H1 (cell line): ENCODE measurements around the gene ZNF260. TPM values are rescaled to one million over a fixed set of nuclear protein-coding genes. Genes with fewer than 3 reads are reported as not detected.

Experiments used
- CTCF ChIA-PET: fragments of 300-600 bp; sonication (Branson Sonifier 250); formaldehyde crosslinking; loops from one replicate; lab custom pipeline; 2021; ENCODE audit not compliant: partially characterized antibody; lab: Charles Lee
- POLR2A ChIA-PET: fragments of 300-600 bp; sonication (Branson Sonifier 250); formaldehyde crosslinking; loops from one replicate; lab custom pipeline; 2021; ENCODE audit warnings: inconsistent platforms; ENCODE audit not compliant: partially characterized antibody; lab: Charles Lee
- DNase-seq, 2 experiments: peaks; one replicate each; pipeline versions ENCODE4 v3.0.0 to v3.0.0-alpha.2; 2010 to 2022; ENCODE audit warnings: low spot score in 2 of 2, low read depth in 1 of 2, mixed read lengths in 1 of 2
- FAIRE-seq: peaks from 2 replicates; lab custom pipeline; 2011; peaks lifted over from hg19 to GRCh38; lab: Jason Lieb, UNC
- H2AFZ ChIP-seq: 2 replicates; pipeline ENCODE4 v1.8.1; 2012; ENCODE audit warnings: low read length, inconsistent platforms
- H2AK5ac ChIP-seq: 2 replicates; pipeline ENCODE4 v1.6.1; 2013; ENCODE audit warnings: low read depth, low read length
- H2BK120ac ChIP-seq: replicated peaks from 2 replicates; pipeline ENCODE3; 2013; ENCODE audit warnings: low read depth, low read length, inconsistent platforms
- H2BK12ac ChIP-seq: 2 replicates; pipeline ENCODE4 v1.6.1; 2013; ENCODE audit warnings: low read depth, low read length
- H2BK15ac ChIP-seq: 2 replicates; pipeline ENCODE4 v1.6.1; 2013; ENCODE audit warnings: low read length
- H2BK20ac ChIP-seq: 2 replicates; pipeline ENCODE4 v1.6.1; 2013; ENCODE audit warnings: low read length
- H2BK5ac ChIP-seq: 2 replicates; pipeline ENCODE4 v1.6.1; 2013; ENCODE audit warnings: low read depth, low read length
- H3K14ac ChIP-seq: 2 replicates; pipeline ENCODE4 v1.6.1; 2013; ENCODE audit warnings: inconsistent platforms; ENCODE audit not compliant: insufficient read length
- H3K18ac ChIP-seq: 2 replicates; pipeline ENCODE4 v1.6.1; 2013; ENCODE audit warnings: low read length; ENCODE audit errors: extremely low read depth
- H3K23ac ChIP-seq: 2 replicates; pipeline ENCODE4 v1.6.1; 2013; ENCODE audit warnings: inconsistent platforms; ENCODE audit not compliant: insufficient read length
- H3K23me2 ChIP-seq: 2 replicates; pipeline ENCODE4 v1.6.1; 2013; ENCODE audit warnings: low read depth, low read length
- H3K27ac ChIP-seq: 2 replicates; pipeline ENCODE4 v1.6.1; 2011; ENCODE audit warnings: low read depth, low read length, inconsistent platforms
- H3K27me3 ChIP-seq, 4 experiments: replicated peaks in 1 of 4; 1 replicate in 1 of 4; 2 replicates in 3 of 4; pipeline versions ENCODE4 v1.6.1 to v1.8.1; 2011 to 2013; ENCODE audit warnings: low read length in 3 of 4, mild to moderate bottlenecking in 3 of 4, inconsistent platforms in 2 of 4, mixed read lengths in 2 of 4, moderate library complexity in 1 of 4; ENCODE audit not compliant: control insufficient read depth in 3 of 4, insufficient read depth in 3 of 4; ENCODE audit errors: extremely low read depth in 1 of 4
- H3K36me3 ChIP-seq, 4 experiments: 2 replicates each; pipeline versions ENCODE4 v1.6.1 to v1.8.1; 2011 to 2013; ENCODE audit warnings: mild to moderate bottlenecking in 4 of 4, low read length in 3 of 4, moderate library complexity in 2 of 4, control low read depth in 1 of 4, inconsistent platforms in 1 of 4; ENCODE audit not compliant: insufficient read depth in 4 of 4, control insufficient read depth in 2 of 4
- H3K4ac ChIP-seq: replicated peaks from 2 replicates; pipeline ENCODE3; 2013; ENCODE audit warnings: low read length, low read depth, mixed read lengths, inconsistent platforms; ENCODE audit not compliant: insufficient read length
- H3K4me1 ChIP-seq, 4 experiments: replicated peaks in 1 of 4; 1 replicate in 1 of 4; 2 replicates in 3 of 4; pipeline versions ENCODE4 v1.6.1 to v1.8.1; 2011 to 2013; ENCODE audit warnings: low read length in 3 of 4, inconsistent platforms in 2 of 4, mixed read lengths in 1 of 4; ENCODE audit not compliant: insufficient read depth in 4 of 4, control insufficient read depth in 3 of 4
- H3K4me2 ChIP-seq, 2 experiments: 2 replicates each; pipeline versions ENCODE4 v1.6.1 to v1.8.1; 2011 to 2013; ENCODE audit warnings: low read depth in 2 of 2, low read length in 2 of 2, control low read depth in 1 of 2, inconsistent platforms in 1 of 2, mild to moderate bottlenecking in 1 of 2; ENCODE audit not compliant: insufficient read depth in 1 of 2
- H3K4me3 ChIP-seq, 4 experiments: fragments of 200-600, 300-600 bp in 1 of 4; sonication (generic), shearing (Covaris generic), sonication (Bioruptor Twin) in 1 of 4; 2 replicates each; pipeline versions ENCODE4 v1.5.1 to v1.8.1; 2011 to 2016; ENCODE audit warnings: low read length in 4 of 4, low read depth in 3 of 4, control low read depth in 2 of 4, inconsistent platforms in 2 of 4, mild to moderate bottlenecking in 2 of 4, mixed read lengths in 1 of 4, moderate library complexity in 1 of 4; ENCODE audit not compliant: insufficient read depth in 2 of 4; ENCODE audit errors: extremely low read depth in 1 of 4
- H3K56ac ChIP-seq: replicated peaks from 2 replicates; pipeline ENCODE3; 2013; ENCODE audit warnings: low read depth, mild to moderate bottlenecking, mixed read lengths, low read length, inconsistent platforms; ENCODE audit not compliant: insufficient read length
- H3K79me1 ChIP-seq: 2 replicates; pipeline ENCODE4 v1.6.1; 2013; ENCODE audit warnings: low read depth, low read length, control low read depth
- H3K79me2 ChIP-seq, 2 experiments: 2 replicates each; pipeline versions ENCODE4 v1.6.1 to v1.8.1; 2012 to 2013; ENCODE audit warnings: low read length in 2 of 2, mild to moderate bottlenecking in 2 of 2, inconsistent platforms in 1 of 2; ENCODE audit not compliant: insufficient read depth in 2 of 2, control insufficient read depth in 1 of 2
- H3K9ac ChIP-seq, 4 experiments: replicated peaks in 1 of 4; 1 replicate in 1 of 4; 2 replicates in 3 of 4; pipeline versions ENCODE4 v1.6.1 to v1.8.1; 2011 to 2013; ENCODE audit warnings: low read depth in 3 of 4, low read length in 3 of 4, control low read depth in 2 of 4, mild to moderate bottlenecking in 2 of 4, moderate library complexity in 2 of 4, inconsistent platforms in 1 of 4; ENCODE audit errors: extremely low read depth in 1 of 4
- H3K9me3 ChIP-seq, 2 experiments: 2 replicates each; pipeline versions ENCODE4 v1.6.1 to v1.8.1; 2012 to 2013; ENCODE audit warnings: mild to moderate bottlenecking in 2 of 2, moderate library complexity in 2 of 2, control low read depth in 1 of 2, inconsistent platforms in 1 of 2, low read depth in 1 of 2, low read length in 1 of 2, mixed read lengths in 1 of 2; ENCODE audit not compliant: insufficient read depth in 2 of 2
- H4K20me1 ChIP-seq, 2 experiments: replicated peaks in 1 of 2; 2 replicates each; pipeline versions ENCODE3 to v1.8.1; 2011 to 2013; ENCODE audit warnings: inconsistent platforms in 2 of 2, low read length in 2 of 2, mild to moderate bottlenecking in 1 of 2; ENCODE audit not compliant: insufficient read depth in 2 of 2, control insufficient read depth in 1 of 2
- H4K5ac ChIP-seq: 2 replicates; pipeline ENCODE4 v1.6.1; 2013; ENCODE audit warnings: low read length, low read depth, mixed read lengths, inconsistent platforms; ENCODE audit not compliant: insufficient read length
- H4K8ac ChIP-seq: 2 replicates; pipeline ENCODE4 v1.8.0; 2013; ENCODE audit warnings: mild to moderate bottlenecking, moderate library complexity, low read length, inconsistent platforms; ENCODE audit not compliant: insufficient read depth; ENCODE audit errors: extremely low read depth
- H4K91ac ChIP-seq: replicated peaks from 2 replicates; pipeline ENCODE3; 2013; ENCODE audit warnings: low read length, mixed read lengths, inconsistent platforms; ENCODE audit not compliant: insufficient read length
- WGBS, 2 experiments: shearing (Covaris generic) in 1 of 2; methylation state at CpG; one replicate each; pipeline versions ENCODE4 v1.1.6 to v1.1.7; 2013 to 2015; ENCODE audit warnings: low lambda C conversion rate in 2 of 2, mixed read lengths in 2 of 2, inconsistent platforms in 1 of 2, low coverage in 1 of 2, missing lambda C conversion rate in 1 of 2; ENCODE audit not compliant: insufficient replicate concordance in 2 of 2, insufficient coverage in 1 of 2, insufficient read length in 1 of 2; ENCODE audit errors: extremely low coverage in 1 of 2, missing lambda C conversion rate in 1 of 2; 5-methylcytosine and 5-hydroxymethylcytosine counted together
- polyA plus RNA-seq, 7 experiments: library from polyadenylated mRNA; depleted of rRNA in 3 of 7; stranded (reverse) in 5 of 7; unstranded in 2 of 7; fragments of >200 nt in 5 of 7; fragments of 200-250 nt in 2 of 7; gene quantifications; 1 replicate in 5 of 7; 2 replicates in 1 of 7; 4 replicates in 1 of 7; pipeline versions ENCODE4 v1.2.1 to v1.2.3, GENCODE V29; 2011 to 2013; ENCODE audit warnings: missing spikeins in 2 of 7, mixed read lengths in 2 of 7
- total RNA-seq: library from RNA; stranded (reverse); fragmentation: NEBNext Ultra II Directional; extraction: Animal tissue kit (Norgen Biotek cat#: 25700); gene quantifications from 2 replicates; pipeline ENCODE4 v1.2.1, GENCODE V29; 2021

Gene ZNF260
- total and polyA plus RNA-seq, 2 of the 8 experiments (the other 6 are each of a cell fraction or from before 2014, with no cell fraction given), result 5.5 to 30.7 TPM

DNA sequence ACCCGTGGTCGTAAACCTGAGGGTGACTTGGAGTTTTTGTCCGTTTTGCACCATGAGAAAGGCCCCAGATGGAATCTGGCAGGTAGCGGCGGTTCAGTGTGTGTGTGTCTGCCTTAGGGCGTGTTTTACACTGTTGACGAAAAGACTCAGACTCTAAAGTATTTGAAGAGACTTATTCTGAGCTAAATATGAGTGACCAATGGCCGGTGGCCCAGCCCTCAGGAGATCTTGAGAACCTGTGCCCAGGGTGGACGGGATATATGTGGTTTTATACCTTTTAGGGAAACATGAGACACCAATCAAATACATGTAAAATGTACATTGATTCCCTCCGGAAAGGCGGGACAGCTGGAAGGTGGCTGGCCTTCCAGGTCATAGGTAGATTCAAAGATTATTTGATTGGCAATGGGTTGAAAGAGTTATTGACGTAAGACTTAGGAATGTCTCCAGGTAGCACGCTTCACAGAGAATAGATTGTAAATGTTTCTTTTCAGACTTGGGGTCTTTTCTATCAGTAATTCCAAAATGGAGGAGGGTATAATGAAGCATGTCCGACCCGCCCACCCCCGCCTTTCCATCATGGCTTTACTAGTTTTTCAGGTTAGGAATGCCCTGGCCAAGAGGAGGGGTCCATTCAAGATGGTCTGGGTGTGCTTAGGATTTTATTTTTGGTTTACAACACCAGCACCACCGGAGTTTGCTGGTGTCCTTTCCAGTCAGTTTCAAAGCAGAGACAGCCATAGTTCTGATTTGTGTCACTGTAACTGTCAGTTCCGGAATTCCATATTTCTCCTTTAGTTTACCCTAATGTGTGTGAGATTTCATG, 46.0 kb upstream of the ZNF260 start:
- Histone ChIP-seq H4K91ac (no peak overlapping the region), H2BK20ac (no peak overlapping the region), H3K23ac (no peak overlapping the region), H3K79me2 (peaks cover 0 to 55% of the 10 kb centered on the region in 2 experiments; a peak in 2 of 4 replicates), H3K4ac (no peak overlapping the region), H3K14ac (no peak overlapping the region), H2BK12ac (no peak overlapping the region), H3K36me3 (peaks cover 0 to 19% (median 3%) of the 10 kb centered on the region in 4 experiments; a peak in 4 of 8 replicates), H3K4me2 (peak overlapping the region; percentile 85 to 95), H3K27ac (peak overlapping the region; percentile 41; the same call in 1 of the 2 replicates), H3K9me3 (no peaks in the 10 kb centered on the region), H2AK5ac (no peak overlapping the region), H3K79me1 (peaks cover 3% of the 10 kb centered on the region), H3K23me2 (peaks cover 8% of the 10 kb centered on the region), H4K20me1 (peaks cover 0 to 4% of the 10 kb centered on the region in 2 experiments), H2BK5ac (0 out of 2 replicates have a peak overlapping the region, but pooled peaks have one; percentile 64), H3K18ac (no peak overlapping the region), H2AFZ (peak overlapping the region; percentile 19; the same call in 1 of the 2 replicates), H3K4me1 (peaks cover 0 to 4% (median 0%) of the 10 kb centered on the region in 4 experiments; a peak in 2 of 7 replicates), H2BK15ac (no peak overlapping the region), H3K27me3 (no peaks in the 10 kb centered on the region), H3K9ac (peak overlapping the region; percentile 68 to 96 (median 78)), H3K4me3 (peak overlapping the region; percentile 93 to 100 (median 96)), H4K8ac (0 out of 2 replicates have a peak overlapping the region, but pooled peaks have one; percentile 43), H4K5ac (no peak overlapping the region), H2BK120ac (no peak overlapping the region), H3K56ac (peak overlapping the region; percentile 5)
- WGBS, 2 experiments, result 32% methylated on average over 15 of the region's 18 CpGs; no CpG with 5 or more reads in 1 of the 2 experiments
- ChIA-PET POLR2A (interaction anchor here (1.0 to 3.4 kb wide), 8 partner anchors 12 to 463 kb away, joined by 3 to 31 read pairs (median 4); partner anchors contain the start of genes OVOL3, ZNF260 and ZNF850), CTCF (no interaction called here)
- DNase-seq (no peak), FAIRE-seq (no peak)
